HEK293 (cell line): ENCODE results near the gene STX18.

Source experiments
- IKZF3 ChIP-seq: fragments of 450-650 bp; IDR thresholded peaks from 2 replicates; pipeline ENCODE4 v1.5.0; 2018; ENCODE audit warnings: missing biosample characterization, mild to moderate bottlenecking, missing genetic modification characterization, moderate library complexity
- KLF16 ChIP-seq: fragments of 450-650 bp; formaldehyde crosslinking; IDR thresholded peaks from 2 replicates; pipeline ENCODE4 v1.5.1; 2017; ENCODE audit warnings: missing biosample characterization, missing genetic modification characterization
- OSR2 ChIP-seq: fragments of 450-650 bp; formaldehyde crosslinking; IDR thresholded peaks from 2 replicates; pipeline ENCODE4 v1.5.1; 2016; ENCODE audit warnings: missing biosample characterization, missing genetic modification characterization
- SP2 ChIP-seq: fragments of 450-650 bp; formaldehyde crosslinking; IDR thresholded peaks from 2 replicates; pipeline ENCODE4 v1.5.1; 2016; ENCODE audit warnings: missing biosample characterization, missing genetic modification characterization
- TCF7L2 ChIP-seq: IDR thresholded peaks from 2 replicates; pipeline ENCODE4 v1.6.1; 2011; ENCODE audit warnings: low read depth, mild to moderate bottlenecking, inconsistent platforms, low read length, moderate library complexity, borderline replicate concordance
- ZNF10 ChIP-seq: fragments of 450-650 bp; formaldehyde crosslinking; IDR thresholded peaks from 2 replicates; pipeline ENCODE4 v1.5.1; 2017; ENCODE audit warnings: missing biosample characterization, missing genetic modification characterization
- ZNF214 ChIP-seq: fragments of 450-650 bp; formaldehyde crosslinking; IDR thresholded peaks from 2 replicates; pipeline ENCODE4 v1.5.1; 2017; ENCODE audit warnings: missing biosample characterization, mild to moderate bottlenecking, missing genetic modification characterization, borderline replicate concordance
- ZNF48 ChIP-seq: fragments of 450-650 bp; formaldehyde crosslinking; IDR thresholded peaks from 2 replicates; pipeline ENCODE4 v1.5.1; 2016; ENCODE audit warnings: missing biosample characterization, missing genetic modification characterization
- ZNF701 ChIP-seq: fragments of 450-650 bp; formaldehyde crosslinking; IDR thresholded peaks from 2 replicates; pipeline ENCODE4 v1.5.1; 2016; ENCODE audit warnings: missing biosample characterization, missing genetic modification characterization
- TF ChIP-seq, protein P1 (sequence below): fragments of 450-650 bp; formaldehyde crosslinking; IDR thresholded peaks from 2 replicates; pipeline ENCODE4 v1.5.1; 2016; ENCODE audit warnings: missing biosample characterization, missing genetic modification characterization
- TF ChIP-seq, protein P2 (sequence below): fragments of 450-650 bp; formaldehyde crosslinking; IDR thresholded peaks from 2 replicates; pipeline ENCODE4 v1.5.1; 2016; ENCODE audit warnings: missing biosample characterization, missing genetic modification characterization, borderline replicate concordance
- TF ChIP-seq, protein P3 (sequence below): fragments of 450-650 bp; formaldehyde crosslinking; IDR thresholded peaks from 2 replicates; pipeline ENCODE4 v1.5.1; 2016; ENCODE audit warnings: missing biosample characterization, missing genetic modification characterization
- TF ChIP-seq, protein P4 (sequence below): fragments of 450-650 bp; formaldehyde crosslinking; IDR thresholded peaks from 2 replicates; pipeline ENCODE4 v1.5.1; 2016; ENCODE audit warnings: missing biosample characterization, missing genetic modification characterization

DNA sequence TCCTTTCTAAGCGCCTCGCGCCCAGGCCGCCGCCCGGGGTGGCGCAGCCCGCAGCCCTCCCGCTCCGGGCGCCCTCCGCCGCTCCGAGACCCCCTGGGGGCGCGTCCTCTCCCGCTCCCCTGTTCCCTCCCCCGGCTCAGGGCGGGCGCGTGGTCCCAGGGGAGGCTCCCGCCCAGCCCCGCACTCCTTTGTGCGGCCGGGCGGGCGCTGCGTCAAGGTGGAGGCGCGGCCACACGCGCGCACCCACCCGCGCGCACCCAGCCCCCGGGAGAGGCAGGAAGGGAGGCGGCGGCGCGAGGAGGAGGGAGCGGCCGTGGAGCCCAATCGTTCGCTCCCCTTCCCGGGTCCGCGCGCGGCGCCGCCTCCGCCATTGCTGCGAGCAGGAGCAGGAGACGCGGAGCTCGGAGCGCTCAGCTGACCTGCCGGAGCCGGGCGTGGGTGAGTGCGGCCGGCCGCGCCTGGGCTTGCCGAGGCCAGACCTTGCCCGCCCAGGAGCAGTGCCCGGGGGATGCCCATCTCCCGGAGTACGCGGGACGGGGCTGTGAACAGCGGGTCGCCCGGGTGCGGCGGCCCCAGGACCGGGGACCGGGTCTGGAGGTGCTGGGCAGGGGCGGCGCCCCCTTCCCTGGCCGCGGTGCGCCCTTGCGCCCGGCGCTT, 155.0 kb downstream of the STX18 start, which contains the start of gene NSG1:
- TF ChIP-seq, protein P1, sequence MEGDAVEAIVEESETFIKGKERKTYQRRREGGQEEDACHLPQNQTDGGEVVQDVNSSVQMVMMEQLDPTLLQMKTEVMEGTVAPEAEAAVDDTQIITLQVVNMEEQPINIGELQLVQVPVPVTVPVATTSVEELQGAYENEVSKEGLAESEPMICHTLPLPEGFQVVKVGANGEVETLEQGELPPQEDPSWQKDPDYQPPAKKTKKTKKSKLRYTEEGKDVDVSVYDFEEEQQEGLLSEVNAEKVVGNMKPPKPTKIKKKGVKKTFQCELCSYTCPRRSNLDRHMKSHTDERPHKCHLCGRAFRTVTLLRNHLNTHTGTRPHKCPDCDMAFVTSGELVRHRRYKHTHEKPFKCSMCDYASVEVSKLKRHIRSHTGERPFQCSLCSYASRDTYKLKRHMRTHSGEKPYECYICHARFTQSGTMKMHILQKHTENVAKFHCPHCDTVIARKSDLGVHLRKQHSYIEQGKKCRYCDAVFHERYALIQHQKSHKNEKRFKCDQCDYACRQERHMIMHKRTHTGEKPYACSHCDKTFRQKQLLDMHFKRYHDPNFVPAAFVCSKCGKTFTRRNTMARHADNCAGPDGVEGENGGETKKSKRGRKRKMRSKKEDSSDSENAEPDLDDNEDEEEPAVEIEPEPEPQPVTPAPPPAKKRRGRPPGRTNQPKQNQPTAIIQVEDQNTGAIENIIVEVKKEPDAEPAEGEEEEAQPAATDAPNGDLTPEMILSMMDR (tag by site-specific recombination), result no peak
- TF ChIP-seq ZNF214 (tag by site-specific recombination) (no peak), ZNF48 (tag by site-specific recombination) (no peak), IKZF3 (tag by site-specific recombination) (no peak), KLF16 (tag by site-specific recombination) (no peak), ZNF10 (no peak), ZNF701 (tag by site-specific recombination) (no peak), OSR2 (tag by site-specific recombination) (no peak), TCF7L2 (no peak), SP2 (tag by site-specific recombination) (peak; percentile 27)
- TF ChIP-seq, protein P2, sequence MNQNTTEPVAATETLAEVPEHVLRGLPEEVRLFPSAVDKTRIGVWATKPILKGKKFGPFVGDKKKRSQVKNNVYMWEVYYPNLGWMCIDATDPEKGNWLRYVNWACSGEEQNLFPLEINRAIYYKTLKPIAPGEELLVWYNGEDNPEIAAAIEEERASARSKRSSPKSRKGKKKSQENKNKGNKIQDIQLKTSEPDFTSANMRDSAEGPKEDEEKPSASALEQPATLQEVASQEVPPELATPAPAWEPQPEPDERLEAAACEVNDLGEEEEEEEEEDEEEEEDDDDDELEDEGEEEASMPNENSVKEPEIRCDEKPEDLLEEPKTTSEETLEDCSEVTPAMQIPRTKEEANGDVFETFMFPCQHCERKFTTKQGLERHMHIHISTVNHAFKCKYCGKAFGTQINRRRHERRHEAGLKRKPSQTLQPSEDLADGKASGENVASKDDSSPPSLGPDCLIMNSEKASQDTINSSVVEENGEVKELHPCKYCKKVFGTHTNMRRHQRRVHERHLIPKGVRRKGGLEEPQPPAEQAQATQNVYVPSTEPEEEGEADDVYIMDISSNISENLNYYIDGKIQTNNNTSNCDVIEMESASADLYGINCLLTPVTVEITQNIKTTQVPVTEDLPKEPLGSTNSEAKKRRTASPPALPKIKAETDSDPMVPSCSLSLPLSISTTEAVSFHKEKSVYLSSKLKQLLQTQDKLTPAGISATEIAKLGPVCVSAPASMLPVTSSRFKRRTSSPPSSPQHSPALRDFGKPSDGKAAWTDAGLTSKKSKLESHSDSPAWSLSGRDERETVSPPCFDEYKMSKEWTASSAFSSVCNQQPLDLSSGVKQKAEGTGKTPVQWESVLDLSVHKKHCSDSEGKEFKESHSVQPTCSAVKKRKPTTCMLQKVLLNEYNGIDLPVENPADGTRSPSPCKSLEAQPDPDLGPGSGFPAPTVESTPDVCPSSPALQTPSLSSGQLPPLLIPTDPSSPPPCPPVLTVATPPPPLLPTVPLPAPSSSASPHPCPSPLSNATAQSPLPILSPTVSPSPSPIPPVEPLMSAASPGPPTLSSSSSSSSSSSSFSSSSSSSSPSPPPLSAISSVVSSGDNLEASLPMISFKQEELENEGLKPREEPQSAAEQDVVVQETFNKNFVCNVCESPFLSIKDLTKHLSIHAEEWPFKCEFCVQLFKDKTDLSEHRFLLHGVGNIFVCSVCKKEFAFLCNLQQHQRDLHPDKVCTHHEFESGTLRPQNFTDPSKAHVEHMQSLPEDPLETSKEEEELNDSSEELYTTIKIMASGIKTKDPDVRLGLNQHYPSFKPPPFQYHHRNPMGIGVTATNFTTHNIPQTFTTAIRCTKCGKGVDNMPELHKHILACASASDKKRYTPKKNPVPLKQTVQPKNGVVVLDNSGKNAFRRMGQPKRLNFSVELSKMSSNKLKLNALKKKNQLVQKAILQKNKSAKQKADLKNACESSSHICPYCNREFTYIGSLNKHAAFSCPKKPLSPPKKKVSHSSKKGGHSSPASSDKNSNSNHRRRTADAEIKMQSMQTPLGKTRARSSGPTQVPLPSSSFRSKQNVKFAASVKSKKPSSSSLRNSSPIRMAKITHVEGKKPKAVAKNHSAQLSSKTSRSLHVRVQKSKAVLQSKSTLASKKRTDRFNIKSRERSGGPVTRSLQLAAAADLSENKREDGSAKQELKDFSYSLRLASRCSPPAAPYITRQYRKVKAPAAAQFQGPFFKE (tag by site-specific recombination), result no peak
- TF ChIP-seq, protein P3, sequence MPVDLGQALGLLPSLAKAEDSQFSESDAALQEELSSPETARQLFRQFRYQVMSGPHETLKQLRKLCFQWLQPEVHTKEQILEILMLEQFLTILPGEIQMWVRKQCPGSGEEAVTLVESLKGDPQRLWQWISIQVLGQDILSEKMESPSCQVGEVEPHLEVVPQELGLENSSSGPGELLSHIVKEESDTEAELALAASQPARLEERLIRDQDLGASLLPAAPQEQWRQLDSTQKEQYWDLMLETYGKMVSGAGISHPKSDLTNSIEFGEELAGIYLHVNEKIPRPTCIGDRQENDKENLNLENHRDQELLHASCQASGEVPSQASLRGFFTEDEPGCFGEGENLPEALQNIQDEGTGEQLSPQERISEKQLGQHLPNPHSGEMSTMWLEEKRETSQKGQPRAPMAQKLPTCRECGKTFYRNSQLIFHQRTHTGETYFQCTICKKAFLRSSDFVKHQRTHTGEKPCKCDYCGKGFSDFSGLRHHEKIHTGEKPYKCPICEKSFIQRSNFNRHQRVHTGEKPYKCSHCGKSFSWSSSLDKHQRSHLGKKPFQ (tag by site-specific recombination), result no peak
- TF ChIP-seq, protein P4, sequence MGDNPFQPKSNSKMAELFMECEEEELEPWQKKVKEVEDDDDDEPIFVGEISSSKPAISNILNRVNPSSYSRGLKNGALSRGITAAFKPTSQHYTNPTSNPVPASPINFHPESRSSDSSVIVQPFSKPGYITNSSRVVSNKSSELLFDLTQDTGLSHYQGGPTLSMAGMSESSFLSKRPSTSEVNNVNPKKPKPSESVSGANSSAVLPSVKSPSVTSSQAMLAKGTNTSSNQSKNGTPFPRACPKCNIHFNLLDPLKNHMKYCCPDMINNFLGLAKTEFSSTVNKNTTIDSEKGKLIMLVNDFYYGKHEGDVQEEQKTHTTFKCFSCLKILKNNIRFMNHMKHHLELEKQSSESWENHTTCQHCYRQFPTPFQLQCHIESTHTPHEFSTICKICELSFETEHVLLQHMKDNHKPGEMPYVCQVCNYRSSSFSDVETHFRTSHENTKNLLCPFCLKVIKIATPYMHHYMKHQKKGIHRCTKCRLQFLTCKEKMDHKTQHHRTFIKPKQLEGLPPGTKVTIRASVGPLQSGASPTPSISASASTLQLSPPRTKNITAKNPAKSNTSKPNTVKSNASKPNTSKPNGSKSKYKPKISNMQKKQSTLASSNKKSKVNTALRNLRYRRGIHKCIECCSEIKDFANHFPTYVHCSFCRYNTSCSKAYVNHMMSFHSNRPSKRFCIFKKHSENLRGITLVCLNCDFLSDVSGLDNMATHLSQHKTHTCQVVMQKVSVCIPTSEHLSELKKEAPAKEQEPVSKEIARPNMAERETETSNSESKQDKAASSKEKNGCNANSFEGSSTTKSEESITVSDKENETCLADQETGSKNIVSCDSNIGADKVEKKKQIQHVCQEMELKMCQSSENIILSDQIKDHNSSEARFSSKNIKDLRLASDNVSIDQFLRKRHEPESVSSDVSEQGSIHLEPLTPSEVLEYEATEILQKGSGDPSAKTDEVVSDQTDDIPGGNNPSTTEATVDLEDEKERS, result no peak
